HG03045 (cell line): ENCODE measurements around the gene GTF2H1.
"Not testable (repeated sequence)": the region's sequence is repeated elsewhere in the genome, so short reads cannot be mapped to it uniquely, and the experiment has no call there.

ENCODE experiments used
- ATAC-seq: cut with Tn5 transposase; IDR thresholded peaks from one replicate; pipeline ENCODE4 v1.9.1; 2021; ENCODE audit warnings: mild to moderate bottlenecking, moderate library complexity; ENCODE audit not compliant: unreplicated experiment

The GTF2H1 gene

DNA sequence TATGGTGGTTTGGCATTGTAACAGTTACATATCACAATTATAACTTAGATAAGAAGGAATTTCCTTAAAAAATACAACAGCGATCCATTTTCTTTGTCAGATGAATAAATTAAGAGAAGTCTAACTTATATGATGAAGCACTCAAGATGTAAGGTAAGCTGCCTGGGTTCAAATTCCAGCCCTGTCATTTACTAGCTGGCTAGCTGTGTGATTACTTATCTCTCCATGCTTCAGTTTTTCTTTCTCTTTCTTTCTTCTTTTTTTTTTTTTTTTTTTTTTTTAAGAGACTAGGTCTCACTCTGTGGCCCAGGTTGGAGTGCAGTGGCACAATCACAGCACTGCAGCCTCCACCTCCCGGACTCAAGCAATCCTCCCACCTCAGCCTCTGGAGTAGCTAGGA, 49.8 kb downstream of the GTF2H1 start:
- ATAC-seq = no peak

DNA sequence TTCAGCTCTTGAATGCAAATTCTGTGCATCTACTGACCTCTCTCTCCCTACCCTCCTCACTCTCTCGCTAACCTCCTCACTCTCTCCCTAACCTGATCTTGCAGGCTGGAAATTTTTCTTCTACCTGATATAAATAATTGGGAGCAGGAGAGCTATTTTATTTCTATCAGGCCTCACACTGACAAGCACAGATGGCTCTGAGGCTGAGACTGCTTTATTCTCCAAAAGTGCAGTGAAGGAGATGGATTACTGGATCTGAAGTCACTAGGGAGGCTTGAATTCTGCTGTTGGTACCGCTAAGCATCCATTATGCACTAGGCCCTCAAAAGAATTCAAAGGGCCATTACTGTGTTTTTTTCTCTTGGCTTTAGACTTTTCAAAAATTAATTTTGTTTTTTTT, 52.6 kb downstream of the GTF2H1 start:
- no peak for ATAC-seq

DNA sequence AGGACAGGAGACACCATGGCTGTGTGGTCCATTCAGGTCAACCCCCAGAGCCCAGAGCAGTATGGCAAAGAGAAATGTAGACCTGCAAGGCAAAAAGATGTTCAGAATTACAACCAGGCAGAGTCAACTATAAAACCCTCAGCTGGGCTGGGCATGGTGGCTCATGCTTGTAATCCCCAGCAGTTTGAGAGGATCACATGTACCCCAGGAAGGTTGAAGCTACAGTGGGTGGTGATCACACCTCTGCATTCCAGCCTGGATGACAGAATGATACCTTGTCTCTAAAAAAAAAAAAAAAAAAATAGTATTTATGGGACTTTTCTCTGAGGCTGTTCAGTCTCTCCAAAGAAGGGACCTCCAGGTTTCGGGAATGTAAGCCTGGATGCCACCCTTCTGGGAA, 53.6 kb downstream of the GTF2H1 start:
- ATAC-seq = no peak

DNA sequence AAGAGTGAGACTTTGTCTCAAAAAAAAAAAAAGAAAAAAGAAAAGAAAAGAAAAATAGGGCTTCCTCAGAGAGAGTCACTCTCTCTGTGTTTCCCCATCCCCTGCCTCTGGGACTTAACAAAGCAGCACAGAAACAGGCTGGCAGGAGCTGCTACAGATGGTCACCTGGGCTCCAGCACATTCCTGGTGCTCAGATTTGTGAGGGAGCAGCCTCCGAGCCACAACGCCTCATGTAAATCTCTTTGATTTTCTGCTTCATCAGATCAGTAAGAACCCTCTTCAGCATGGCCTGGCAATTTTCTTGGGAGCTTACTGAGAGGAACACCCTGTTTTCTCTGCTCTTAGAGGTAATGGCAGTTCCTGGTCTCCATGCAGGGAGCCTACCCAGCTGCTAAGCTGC, 56.8 kb downstream of the GTF2H1 start:
- no peak for ATAC-seq

DNA sequence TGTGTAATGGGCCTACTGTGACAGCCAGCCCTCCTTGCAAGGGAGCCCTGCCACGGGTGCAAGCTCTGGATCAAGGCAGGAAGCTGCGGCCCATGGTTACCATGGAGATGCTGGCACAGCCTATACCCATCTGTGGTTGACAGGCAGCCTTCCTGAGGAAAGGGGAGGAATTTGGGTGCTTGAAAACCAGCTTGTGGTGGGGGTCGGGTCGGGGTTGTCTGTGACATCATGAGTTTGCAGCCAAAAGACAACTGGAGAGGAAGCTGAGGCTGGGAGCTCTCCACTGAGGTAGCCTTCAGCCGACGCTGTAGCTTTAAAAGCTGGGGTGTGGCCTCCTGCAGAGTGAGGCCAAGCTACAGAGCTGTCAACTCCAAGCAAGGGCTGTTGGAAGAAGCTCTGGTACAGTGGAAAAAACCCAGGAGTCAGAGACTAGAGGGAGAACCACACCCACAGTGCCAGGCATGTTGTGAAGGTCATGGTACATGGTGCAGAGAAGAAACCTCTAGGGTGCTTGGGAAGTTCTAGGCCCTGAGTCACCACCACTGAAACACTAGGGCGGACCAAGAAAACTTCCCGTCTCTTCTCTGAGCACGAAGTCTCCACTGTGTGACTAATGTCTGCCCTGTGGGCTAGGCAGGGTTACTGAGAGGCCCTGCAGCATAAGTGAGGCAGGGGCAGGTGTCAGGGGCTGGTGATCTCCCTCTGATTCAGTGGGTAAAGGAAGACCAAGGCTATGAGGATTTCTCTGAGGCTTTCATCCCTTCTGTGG, 61.2 kb downstream of the GTF2H1 start:
- ATAC-seq = peak; percentile 93

- peak; percentile 30 for ATAC-seq
These were observed 61.8 kb downstream of the GTF2H1 start for GRCh38 chr11:18384157-18384641.

DNA sequence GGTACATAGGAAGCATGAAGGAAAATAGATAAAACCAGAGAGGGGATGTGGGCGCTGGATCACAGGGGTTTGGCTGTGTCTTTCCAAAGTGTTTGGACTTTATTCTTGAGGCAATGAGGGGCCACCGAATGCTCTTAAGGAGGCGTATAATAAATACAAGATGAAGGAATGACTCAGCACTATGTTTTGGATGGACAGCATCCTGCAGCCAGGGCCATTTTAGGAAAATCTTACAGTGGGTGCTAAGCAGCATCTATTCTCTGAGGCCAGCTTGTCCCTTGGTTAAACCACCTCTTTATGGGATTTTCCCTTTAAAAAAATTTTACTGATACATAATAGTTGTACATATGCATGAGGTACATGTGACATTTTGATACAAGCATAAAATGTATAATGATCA, 67.7 kb downstream of the GTF2H1 start:
- ATAC-seq = no peak

DNA sequence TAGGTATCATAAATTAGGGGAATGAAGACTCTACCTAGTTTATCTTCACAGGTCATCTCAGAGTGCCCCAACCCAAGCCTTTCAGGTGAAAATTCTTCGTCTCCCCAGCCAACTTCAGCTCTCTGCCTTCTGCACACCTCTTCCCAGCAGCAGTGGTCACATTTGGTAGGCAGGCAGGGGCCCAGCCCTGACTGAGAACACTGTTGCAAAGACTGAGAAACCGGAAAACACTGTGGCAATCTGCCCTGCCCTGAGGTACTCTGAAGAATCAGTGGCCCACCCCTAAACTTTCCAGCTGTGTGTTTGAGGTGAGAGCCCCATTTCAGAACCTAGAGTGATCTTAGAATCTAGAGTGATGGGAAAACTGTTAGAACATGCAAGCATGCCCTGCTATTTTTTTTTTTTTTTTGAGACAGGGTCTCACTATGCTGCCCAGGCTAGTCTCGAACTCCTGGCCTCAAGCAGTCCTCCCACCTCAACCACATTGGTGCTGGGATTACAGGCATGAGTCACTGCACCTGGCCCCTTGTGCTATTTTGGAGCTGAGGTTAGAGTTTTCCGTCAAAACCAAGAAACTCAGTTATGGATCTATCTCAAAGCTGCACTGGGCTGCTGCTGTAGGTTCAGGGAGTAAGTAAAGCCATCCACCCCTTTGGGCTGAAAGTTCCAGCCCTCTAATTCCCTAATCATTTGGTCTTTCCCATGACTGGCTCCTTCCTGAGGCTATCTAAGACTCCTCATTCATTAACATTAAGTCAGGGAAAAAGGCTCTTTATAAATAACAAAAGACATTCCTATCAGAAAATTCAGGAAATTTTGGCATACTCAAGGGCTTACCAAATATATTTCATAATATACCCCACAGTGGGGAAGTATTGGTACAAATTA, 70.3 kb downstream of the GTF2H1 start:
- no peak for ATAC-seq

DNA sequence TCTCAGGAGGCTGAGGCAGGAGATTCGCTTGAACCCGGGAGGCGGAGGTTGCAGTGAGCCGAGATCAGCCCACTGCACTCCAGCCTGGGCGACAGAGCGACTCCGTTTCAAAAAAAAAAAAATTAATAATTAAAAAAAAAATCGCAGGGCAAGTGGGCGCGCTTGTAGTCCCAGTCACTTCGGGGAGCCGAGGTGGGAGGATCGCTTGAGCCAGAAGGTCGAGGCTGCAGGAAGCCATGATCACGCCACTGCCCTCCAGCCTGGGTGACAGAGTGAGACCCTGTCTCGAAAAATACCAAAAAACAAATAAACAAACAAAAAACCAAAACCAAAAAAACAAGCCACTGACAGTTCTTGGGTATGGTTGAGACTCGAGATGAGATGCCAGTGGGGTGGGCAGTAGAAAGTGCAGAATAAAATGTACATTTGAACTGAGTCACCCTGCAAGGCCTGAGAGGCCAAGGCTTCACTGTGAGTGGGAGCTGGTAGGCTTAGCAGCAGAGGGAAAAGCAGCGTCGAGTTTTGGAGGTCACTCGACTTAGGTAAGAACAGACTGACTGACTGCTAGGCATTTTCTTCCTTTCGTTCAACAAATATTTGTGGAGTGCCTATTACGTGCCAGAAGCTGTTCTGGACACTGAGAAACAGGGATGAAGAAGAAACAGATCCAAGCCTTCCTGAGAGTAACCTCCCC, 71.4 kb downstream of the GTF2H1 start:
- ATAC-seq = peak; percentile 0

DNA sequence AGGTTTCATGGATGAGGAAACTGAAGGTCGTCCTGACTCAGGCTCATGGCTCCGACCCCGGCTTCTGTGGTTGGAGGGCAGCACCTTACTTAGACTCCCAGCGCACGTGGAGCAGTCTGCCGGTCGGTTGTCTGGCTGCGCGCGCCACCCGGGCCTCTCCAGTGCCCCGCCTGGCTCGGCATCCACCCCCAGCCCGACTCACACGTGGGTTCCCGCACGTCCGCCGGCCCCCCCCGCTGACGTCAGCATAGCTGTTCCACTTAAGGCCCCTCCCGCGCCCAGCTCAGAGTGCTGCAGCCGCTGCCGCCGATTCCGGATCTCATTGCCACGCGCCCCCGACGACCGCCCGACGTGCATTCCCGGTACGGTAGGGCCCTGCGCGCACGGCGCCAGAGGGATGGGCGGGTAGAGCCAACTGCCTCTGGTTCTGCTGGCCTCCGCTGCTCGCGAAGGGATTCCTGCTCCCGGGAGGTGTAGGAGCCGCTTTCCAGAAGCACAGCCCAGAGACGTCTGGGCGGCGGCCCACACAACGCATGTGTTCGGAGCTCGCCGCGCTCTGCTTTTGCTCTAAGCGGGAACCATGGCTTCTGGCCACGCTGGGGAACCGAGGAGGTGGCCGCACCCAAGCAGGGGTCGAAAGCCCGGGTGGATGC, 72.0 kb downstream of the GTF2H1 start, which contains the start of gene LDHA:
Gene LDHA, plus strand, starts transcription at position 289 of the 653 bp plus-strand sequence. CDS start 2,280 bp downstream, outside the sequence.
- ATAC-seq = peak; percentile 70

- ATAC-seq = no peak
These were observed 72.8 kb downstream of the GTF2H1 start for GRCh38 chr11:18394928-18395734.

GRCh38 chr11:18395735-18396504, 73.6 kb downstream of the GTF2H1 start:
- ATAC-seq = peak; percentile 66

GRCh38 chr11:18397921-18398320, 75.6 kb downstream of the GTF2H1 start:
- no peak for ATAC-seq

- not testable (repeated sequence) for ATAC-seq
These were observed 78.7 kb downstream of the GTF2H1 start for GRCh38 chr11:18401077-18401476.

DNA sequence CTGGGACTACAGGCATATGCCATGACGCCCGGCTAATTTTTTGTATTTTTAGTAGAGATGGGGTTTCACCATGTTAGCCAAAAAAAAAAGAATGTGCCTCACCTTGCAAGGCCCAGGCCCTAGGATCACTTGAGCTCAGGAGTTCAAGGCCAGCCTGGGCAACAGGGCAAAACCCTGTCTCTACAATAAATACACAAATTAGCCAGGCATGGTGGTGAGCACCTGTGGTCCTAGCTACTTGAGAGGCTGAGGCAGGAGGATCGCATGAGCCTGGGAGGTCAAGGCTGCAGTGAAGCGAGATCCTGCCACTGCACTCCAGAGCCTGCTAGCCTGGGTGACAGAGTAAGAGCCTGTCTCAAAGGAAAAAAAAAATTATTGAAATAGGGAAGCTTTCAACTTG, 81.7 kb downstream of the GTF2H1 start:
- ATAC-seq = no peak

DNA sequence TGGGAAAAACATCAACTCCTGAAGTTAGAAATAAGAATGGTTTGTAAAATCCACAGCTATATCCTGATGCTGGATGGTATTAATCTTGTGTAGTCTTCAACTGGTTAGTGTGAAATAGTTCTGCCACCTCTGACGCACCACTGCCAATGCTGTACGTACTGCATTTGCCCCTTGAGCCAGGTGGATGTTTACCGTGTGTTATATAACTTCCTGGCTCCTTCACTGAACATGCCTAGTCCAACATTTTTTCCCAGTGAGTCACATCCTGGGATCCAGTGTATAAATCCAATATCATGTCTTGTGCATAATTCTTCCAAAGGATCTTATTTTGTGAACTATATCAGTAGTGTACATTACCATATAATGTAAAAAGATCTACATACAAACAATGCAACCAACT, 85.0 kb downstream of the GTF2H1 start:
- not testable (repeated sequence) for ATAC-seq

DNA sequence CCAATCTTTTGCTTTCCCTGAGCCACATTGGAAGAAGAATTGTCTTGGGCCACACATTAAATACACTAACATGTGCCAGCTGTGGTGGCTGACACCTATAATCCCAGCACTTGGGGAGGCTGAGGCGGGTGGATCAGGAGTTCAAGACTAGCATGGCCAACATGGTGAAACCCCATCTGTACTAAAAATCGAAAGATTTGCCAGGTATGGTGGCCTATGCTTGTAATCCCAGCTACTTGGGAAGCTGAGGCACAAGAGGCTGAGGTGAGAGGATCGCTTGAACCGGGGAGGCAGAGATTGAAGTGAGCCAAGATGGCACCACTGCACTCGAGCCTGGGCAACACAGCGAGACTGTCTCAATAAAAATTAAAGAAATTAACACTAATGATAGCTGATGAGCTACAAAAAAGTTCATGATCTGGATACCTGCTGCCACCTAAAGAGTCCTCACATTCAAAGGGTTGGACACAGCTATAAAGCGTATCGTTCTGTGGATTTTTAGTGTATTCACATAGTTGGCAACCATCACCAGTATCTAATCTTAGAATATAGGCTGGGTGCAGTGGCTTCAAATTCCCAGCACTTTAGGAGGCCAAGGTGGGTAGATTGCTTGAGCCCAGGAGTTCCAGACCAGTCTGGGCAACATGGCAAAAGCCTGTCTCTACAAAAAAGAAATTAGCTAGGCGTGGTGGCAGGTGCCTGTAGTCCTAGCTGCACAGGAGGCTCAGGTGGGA, 86.4 kb downstream of the GTF2H1 start:
- no peak for ATAC-seq

- no peak for ATAC-seq
These were observed 94.1 kb downstream of the GTF2H1 start for GRCh38 chr11:18416459-18416858.
